ENCODE measurements around the gene LMO7.

LMO7 gene

GRCh38 chr13:75813323-75813722 is 177.2 kb downstream of the LMO7 start:
- no peaks in the 10 kb centered on the region for H3K36me3 ChIP-seq (ENCODE audit: control insufficient read depth, insufficient read depth, low read length)
- H3K27me3 ChIP-seq (ENCODE audit: control insufficient read depth, insufficient read depth, low read length): no peaks in the 10 kb centered on the region
- no peaks in the 10 kb centered on the region for H3K9me3 ChIP-seq (ENCODE audit: control insufficient read depth, insufficient read depth, low read length)
- no peak overlapping the region for H3K27ac ChIP-seq (ENCODE audit: low read depth, low read length)
- H3K9ac ChIP-seq (ENCODE audit: low read depth, low read length): no peak overlapping the region
- H3K4me3 ChIP-seq (ENCODE audit: low read depth, low read length): no peak overlapping the region
- peaks cover 9% of the 10 kb centered on the region for H3K4me1 ChIP-seq (ENCODE audit: control insufficient read depth, insufficient read depth, low read length)

DNA sequence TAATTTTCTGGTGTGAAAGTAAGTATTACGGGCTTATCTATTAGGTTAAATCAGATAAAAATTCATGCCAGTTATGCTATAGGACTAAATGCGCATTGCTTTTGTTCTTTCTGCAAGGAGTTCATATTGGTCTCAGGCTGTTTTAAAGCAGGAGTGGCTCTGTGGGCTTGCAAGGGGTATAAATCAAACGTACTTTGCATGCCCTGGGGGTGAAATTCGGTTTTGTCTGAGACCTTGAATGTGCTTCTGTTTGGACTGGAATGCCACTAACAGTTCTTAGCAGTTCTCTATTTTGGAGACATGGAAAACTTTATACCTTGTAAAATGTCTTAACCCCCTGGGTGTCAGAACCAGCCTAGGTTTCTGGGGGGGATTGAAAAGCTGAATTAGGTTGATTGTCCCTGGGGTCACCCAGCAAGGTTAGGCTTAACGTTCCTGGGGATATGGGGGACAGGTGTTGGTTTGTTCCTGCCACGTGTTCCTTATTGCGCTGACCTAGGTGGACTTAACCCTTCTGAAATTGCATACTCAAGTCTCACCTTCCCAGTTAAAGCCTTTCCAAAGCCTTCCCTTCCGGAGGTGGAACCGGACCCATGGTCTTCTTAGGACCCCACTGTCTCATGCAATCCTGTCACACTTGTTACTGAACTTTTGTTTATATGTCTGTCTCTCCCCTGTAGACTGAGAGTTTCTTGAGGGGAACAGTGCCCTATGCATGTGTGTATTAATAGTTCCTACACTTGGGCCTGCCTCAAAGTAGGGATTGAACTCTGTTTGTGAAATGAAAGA is 182.2 kb downstream of the LMO7 start:
- H3K36me3 ChIP-seq (ENCODE audit: control insufficient read depth, insufficient read depth, low read length): no peaks in the 10 kb centered on the region
- H3K27ac ChIP-seq (ENCODE audit: low read depth, low read length): no peak overlapping the region
- peaks cover 23% of the 10 kb centered on the region for H3K4me1 ChIP-seq (ENCODE audit: control insufficient read depth, insufficient read depth, low read length)
- H3K4me3 ChIP-seq (ENCODE audit: low read depth, low read length): no peak overlapping the region
- no peaks in the 10 kb centered on the region for H3K9me3 ChIP-seq (ENCODE audit: control insufficient read depth, insufficient read depth, low read length)
- no peaks in the 10 kb centered on the region for H3K27me3 ChIP-seq (ENCODE audit: control insufficient read depth, insufficient read depth, low read length)
- H3K9ac ChIP-seq (ENCODE audit: low read depth, low read length): no peak overlapping the region

DNA sequence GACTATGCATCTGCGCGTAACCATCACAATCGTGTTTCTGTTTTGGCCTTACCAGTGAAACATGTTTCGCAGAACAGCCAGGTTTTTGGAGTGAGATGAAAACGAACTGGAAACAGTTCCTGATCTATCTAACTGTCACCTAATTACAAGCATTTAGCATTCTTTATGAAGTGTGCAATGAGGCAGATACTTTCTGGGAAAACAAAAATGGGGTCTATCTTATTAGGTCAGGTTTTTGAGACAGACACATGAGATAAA is 182.8 kb downstream of the LMO7 start:
- Histone ChIP-seq H3K9ac (ENCODE audit: low read depth, low read length) (no peak overlapping the region), H3K4me1 (ENCODE audit: control insufficient read depth, insufficient read depth, low read length) (peaks cover 23% of the 10 kb centered on the region), H3K27me3 (ENCODE audit: control insufficient read depth, insufficient read depth, low read length) (no peaks in the 10 kb centered on the region), H3K36me3 (ENCODE audit: control insufficient read depth, insufficient read depth, low read length) (no peaks in the 10 kb centered on the region), H3K9me3 (ENCODE audit: control insufficient read depth, insufficient read depth, low read length) (no peaks in the 10 kb centered on the region), H3K4me3 (ENCODE audit: low read depth, low read length) (no peak overlapping the region), H3K27ac (ENCODE audit: low read depth, low read length) (no peak overlapping the region)

DNA sequence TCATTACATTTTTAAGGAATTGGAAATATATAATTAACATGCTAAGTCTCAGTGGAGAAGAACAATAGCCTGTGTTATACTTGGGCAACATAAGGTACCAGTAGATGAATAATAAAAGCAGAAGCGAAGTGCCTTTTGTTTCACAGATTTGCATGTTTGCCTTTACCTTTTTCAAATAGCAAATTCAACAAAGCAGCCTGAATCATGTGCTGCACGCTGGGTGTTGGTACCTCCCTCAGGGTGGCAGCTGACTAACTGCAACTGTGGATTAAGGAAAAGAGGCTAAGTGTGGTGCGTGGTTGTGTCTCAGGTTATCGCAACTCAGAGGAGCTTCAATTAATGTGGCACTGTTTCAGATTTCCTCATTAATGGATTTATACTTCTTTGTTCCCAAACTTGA is 189.0 kb downstream of the LMO7 start:
- no peak overlapping the region; the same call in 1 of the 2 replicates for H3K4me3 ChIP-seq (ENCODE audit: low read depth, low read length)
- H3K9ac ChIP-seq (ENCODE audit: low read depth, low read length): no peak overlapping the region
- no peaks in the 10 kb centered on the region for H3K27me3 ChIP-seq (ENCODE audit: control insufficient read depth, insufficient read depth, low read length)
- H3K4me1 ChIP-seq (ENCODE audit: control insufficient read depth, insufficient read depth, low read length): peaks cover 15% of the 10 kb centered on the region
- H3K27ac ChIP-seq (ENCODE audit: low read depth, low read length): peak overlapping the region; percentile 59
- no peaks in the 10 kb centered on the region for H3K36me3 ChIP-seq (ENCODE audit: control insufficient read depth, insufficient read depth, low read length)
- H3K9me3 ChIP-seq (ENCODE audit: control insufficient read depth, insufficient read depth, low read length): no peaks in the 10 kb centered on the region

DNA sequence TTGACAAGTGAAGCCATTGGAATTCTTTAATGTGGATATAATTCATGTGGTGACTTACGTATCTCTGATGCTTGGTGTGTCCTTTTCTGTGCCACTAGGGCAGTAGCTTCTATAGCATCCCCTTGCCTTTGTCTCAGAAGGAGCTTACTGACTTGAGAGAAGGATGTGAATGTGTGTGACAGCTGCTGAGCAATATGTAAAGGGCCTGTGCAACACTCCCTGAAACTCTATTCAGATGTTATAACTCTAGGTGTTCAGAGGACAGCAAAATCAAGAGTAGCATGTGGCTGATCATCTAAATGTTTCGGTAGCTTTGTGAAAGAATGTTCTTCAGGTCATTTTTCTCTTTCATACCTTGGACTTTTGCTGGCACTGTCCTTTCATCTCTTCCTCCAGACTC is 189.5 kb downstream of the LMO7 start:
- Histone ChIP-seq H3K27me3 (ENCODE audit: control insufficient read depth, insufficient read depth, low read length) (no peaks in the 10 kb centered on the region), H3K27ac (ENCODE audit: low read depth, low read length) (peak overlapping the region; percentile 59), H3K4me3 (ENCODE audit: low read depth, low read length) (no peak overlapping the region; the same call in 1 of the 2 replicates), H3K9me3 (ENCODE audit: control insufficient read depth, insufficient read depth, low read length) (no peaks in the 10 kb centered on the region), H3K36me3 (ENCODE audit: control insufficient read depth, insufficient read depth, low read length) (no peaks in the 10 kb centered on the region), H3K9ac (ENCODE audit: low read depth, low read length) (no peak overlapping the region), H3K4me1 (ENCODE audit: control insufficient read depth, insufficient read depth, low read length) (peaks cover 15% of the 10 kb centered on the region)

GRCh38 chr13:75826391-75826790 is 190.3 kb downstream of the LMO7 start:
- Histone ChIP-seq H3K9me3 (ENCODE audit: control insufficient read depth, insufficient read depth, low read length) (no peaks in the 10 kb centered on the region; the same call in 1 of the 2 replicates), H3K4me3 (ENCODE audit: low read depth, low read length) (no peak overlapping the region), H3K27ac (ENCODE audit: low read depth, low read length) (no peak overlapping the region), H3K27me3 (ENCODE audit: control insufficient read depth, insufficient read depth, low read length) (no peaks in the 10 kb centered on the region), H3K36me3 (ENCODE audit: control insufficient read depth, insufficient read depth, low read length) (no peaks in the 10 kb centered on the region), H3K4me1 (ENCODE audit: control insufficient read depth, insufficient read depth, low read length) (peaks cover 15% of the 10 kb centered on the region), H3K9ac (ENCODE audit: low read depth, low read length) (no peak overlapping the region)

GRCh38 chr13:75829830-75830229 is 193.7 kb downstream of the LMO7 start:
- Histone ChIP-seq H3K36me3 (ENCODE audit: control insufficient read depth, insufficient read depth, low read length) (no peaks in the 10 kb centered on the region), H3K9ac (ENCODE audit: low read depth, low read length) (no peak overlapping the region), H3K4me1 (ENCODE audit: control insufficient read depth, insufficient read depth, low read length) (peaks cover 10% of the 10 kb centered on the region), H3K9me3 (ENCODE audit: control insufficient read depth, insufficient read depth, low read length) (no peaks in the 10 kb centered on the region; the same call in 1 of the 2 replicates), H3K27me3 (ENCODE audit: control insufficient read depth, insufficient read depth, low read length) (no peaks in the 10 kb centered on the region), H3K4me3 (ENCODE audit: low read depth, low read length) (no peak overlapping the region), H3K27ac (ENCODE audit: low read depth, low read length) (no peak overlapping the region)

- Histone ChIP-seq H3K9ac (ENCODE audit: low read depth, low read length) (no peak overlapping the region), H3K9me3 (ENCODE audit: control insufficient read depth, insufficient read depth, low read length) (no peaks in the 10 kb centered on the region; the same call in 1 of the 2 replicates), H3K27me3 (ENCODE audit: control insufficient read depth, insufficient read depth, low read length) (no peaks in the 10 kb centered on the region), H3K4me3 (ENCODE audit: low read depth, low read length) (no peak overlapping the region), H3K36me3 (ENCODE audit: control insufficient read depth, insufficient read depth, low read length) (no peaks in the 10 kb centered on the region), H3K27ac (ENCODE audit: low read depth, low read length) (no peak overlapping the region), H3K4me1 (ENCODE audit: control insufficient read depth, insufficient read depth, low read length) (no peaks in the 10 kb centered on the region; the same call in 1 of the 2 replicates)
Measured at GRCh38 chr13:75830842-75831241, 194.7 kb downstream of the LMO7 start.

- H3K36me3 ChIP-seq (ENCODE audit: control insufficient read depth, insufficient read depth, low read length): no peaks in the 10 kb centered on the region
- no peak overlapping the region for H3K27ac ChIP-seq (ENCODE audit: low read depth, low read length)
Measured at GRCh38 chr13:75831389-75831788, 195.3 kb downstream of the LMO7 start.

DNA sequence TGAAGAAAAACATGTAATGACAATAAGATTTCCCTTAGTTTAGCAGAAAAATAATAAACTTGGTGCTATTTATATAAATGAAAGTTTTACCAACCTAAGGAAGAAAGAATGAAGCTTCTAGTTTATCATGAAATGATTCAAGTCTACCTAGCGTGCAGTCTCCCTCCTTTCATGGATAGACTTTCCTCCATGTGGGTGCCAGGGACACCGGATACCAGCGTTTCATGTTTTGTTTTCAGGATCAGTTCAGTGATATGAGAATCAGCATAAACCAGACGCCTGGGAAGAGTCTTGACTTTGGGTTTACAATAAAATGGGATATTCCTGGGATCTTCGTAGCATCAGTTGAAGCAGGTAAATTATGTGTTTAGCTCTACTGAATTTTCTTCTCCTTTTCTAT is 196.7 kb downstream of the LMO7 start:
- H3K27ac ChIP-seq (ENCODE audit: low read depth, low read length): no peak overlapping the region
- H3K27me3 ChIP-seq (ENCODE audit: control insufficient read depth, insufficient read depth, low read length): no peaks in the 10 kb centered on the region
- no peaks in the 10 kb centered on the region; the same call in 1 of the 2 replicates for H3K9me3 ChIP-seq (ENCODE audit: control insufficient read depth, insufficient read depth, low read length)
- no peak overlapping the region for H3K9ac ChIP-seq (ENCODE audit: low read depth, low read length)
- H3K36me3 ChIP-seq (ENCODE audit: control insufficient read depth, insufficient read depth, low read length): no peaks in the 10 kb centered on the region
- H3K4me3 ChIP-seq (ENCODE audit: low read depth, low read length): no peak overlapping the region
- 0 out of 2 replicates have a peak, but pooled peaks cover 5% of the 10 kb centered on the region for H3K4me1 ChIP-seq (ENCODE audit: control insufficient read depth, insufficient read depth, low read length)

More at GRCh38 chr13:75831389-75831788, 195.3 kb downstream of the LMO7 start:
- no peaks in the 10 kb centered on the region; the same call in 1 of the 2 replicates for H3K9me3 ChIP-seq (ENCODE audit: control insufficient read depth, insufficient read depth, low read length)
- no peak overlapping the region for H3K4me3 ChIP-seq (ENCODE audit: low read depth, low read length)
- no peak overlapping the region for H3K9ac ChIP-seq (ENCODE audit: low read depth, low read length)
- H3K27me3 ChIP-seq (ENCODE audit: control insufficient read depth, insufficient read depth, low read length): no peaks in the 10 kb centered on the region
- H3K4me1 ChIP-seq (ENCODE audit: control insufficient read depth, insufficient read depth, low read length): 0 out of 2 replicates have a peak, but pooled peaks cover 4% of the 10 kb centered on the region

- Histone ChIP-seq H3K27ac (ENCODE audit: low read depth, low read length) (no peak overlapping the region), H3K9ac (ENCODE audit: low read depth, low read length) (no peak overlapping the region), H3K4me1 (ENCODE audit: control insufficient read depth, insufficient read depth, low read length) (0 out of 2 replicates have a peak, but pooled peaks cover 5% of the 10 kb centered on the region), H3K9me3 (ENCODE audit: control insufficient read depth, insufficient read depth, low read length) (no peaks in the 10 kb centered on the region), H3K4me3 (ENCODE audit: low read depth, low read length) (no peak overlapping the region), H3K36me3 (ENCODE audit: control insufficient read depth, insufficient read depth, low read length) (no peaks in the 10 kb centered on the region), H3K27me3 (ENCODE audit: control insufficient read depth, insufficient read depth, low read length) (no peaks in the 10 kb centered on the region)
Measured at GRCh38 chr13:75836441-75836840, 200.3 kb downstream of the LMO7 start.

Measured in HUES48 (cell line).